ENCODE data around the gene PSMD11. TPM values are rescaled to one million over a fixed set of nuclear protein-coding genes. Genes with fewer than 3 reads are reported as not detected.

The PSMD11 gene
- total RNA-seq, 1 experiment from 2014 or later, result 119 TPM

DNA sequence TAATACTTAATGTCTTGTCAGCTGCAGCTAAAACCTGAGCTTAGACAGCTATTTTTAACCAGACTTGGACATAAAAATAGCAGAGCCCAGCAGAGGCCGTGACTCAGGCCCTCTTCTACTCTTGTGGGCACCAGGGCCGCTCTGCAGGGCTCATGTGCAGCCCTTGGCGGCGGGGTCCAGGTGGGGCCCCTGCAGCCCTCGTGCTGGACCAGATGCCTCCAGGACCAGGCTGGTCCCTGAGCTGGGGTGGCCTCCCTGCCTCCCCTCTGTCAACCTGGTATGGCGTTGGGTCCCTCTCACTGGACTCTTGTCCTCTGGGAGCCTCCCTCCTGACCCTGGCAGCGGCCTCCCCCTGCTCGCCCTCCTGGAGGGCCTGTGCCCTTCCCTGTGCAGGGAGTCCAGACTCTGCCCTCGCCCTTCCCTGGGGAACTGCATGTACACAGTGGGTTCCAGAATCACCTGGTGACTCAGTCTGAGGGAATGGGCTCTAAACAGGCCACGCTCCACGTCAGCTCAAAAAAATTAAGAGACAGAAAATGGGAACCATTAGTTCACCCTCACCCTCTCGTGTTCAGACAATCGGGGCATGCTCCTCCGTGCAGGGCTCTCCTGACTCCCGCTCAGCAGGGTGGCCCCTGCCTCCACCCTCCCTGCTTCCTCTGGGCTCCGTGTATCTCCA, 52.2 kb downstream of the PSMD11 start:
- in situ Hi-C loops (cut with HindIII; ENCODE audit: low pct_unique_long_range_greater_than_20kb, low sequenced_read_pairs), result no loop called here
- no peak for DNase-seq (ENCODE audit: low read depth, low spot score)

- in situ Hi-C loops (cut with HindIII; ENCODE audit: low pct_unique_long_range_greater_than_20kb, low sequenced_read_pairs), result no loop called here
- peak; percentile 62 for DNase-seq (ENCODE audit: low read depth, low spot score)
These were observed 53.3 kb downstream of the PSMD11 start for GRCh38 chr17:32497431-32498205.

GRCh38 chr17:32498391-32498790, 54.1 kb downstream of the PSMD11 start:
- in situ Hi-C loops (cut with HindIII; ENCODE audit: low pct_unique_long_range_greater_than_20kb, low sequenced_read_pairs), result no loop called here
- no peak for DNase-seq (ENCODE audit: low read depth, low spot score)

GRCh38 chr17:32502013-32502412, 57.7 kb downstream of the PSMD11 start:
- no peak for DNase-seq (ENCODE audit: low read depth, low spot score)
- in situ Hi-C loops (cut with HindIII; ENCODE audit: low pct_unique_long_range_greater_than_20kb, low sequenced_read_pairs), result no loop called here

GRCh38 chr17:32502710-32503109, 58.4 kb downstream of the PSMD11 start:
- DNase-seq (ENCODE audit: low read depth, low spot score), result no peak
- in situ Hi-C loops (cut with HindIII; ENCODE audit: low pct_unique_long_range_greater_than_20kb, low sequenced_read_pairs), result no loop called here

DNA sequence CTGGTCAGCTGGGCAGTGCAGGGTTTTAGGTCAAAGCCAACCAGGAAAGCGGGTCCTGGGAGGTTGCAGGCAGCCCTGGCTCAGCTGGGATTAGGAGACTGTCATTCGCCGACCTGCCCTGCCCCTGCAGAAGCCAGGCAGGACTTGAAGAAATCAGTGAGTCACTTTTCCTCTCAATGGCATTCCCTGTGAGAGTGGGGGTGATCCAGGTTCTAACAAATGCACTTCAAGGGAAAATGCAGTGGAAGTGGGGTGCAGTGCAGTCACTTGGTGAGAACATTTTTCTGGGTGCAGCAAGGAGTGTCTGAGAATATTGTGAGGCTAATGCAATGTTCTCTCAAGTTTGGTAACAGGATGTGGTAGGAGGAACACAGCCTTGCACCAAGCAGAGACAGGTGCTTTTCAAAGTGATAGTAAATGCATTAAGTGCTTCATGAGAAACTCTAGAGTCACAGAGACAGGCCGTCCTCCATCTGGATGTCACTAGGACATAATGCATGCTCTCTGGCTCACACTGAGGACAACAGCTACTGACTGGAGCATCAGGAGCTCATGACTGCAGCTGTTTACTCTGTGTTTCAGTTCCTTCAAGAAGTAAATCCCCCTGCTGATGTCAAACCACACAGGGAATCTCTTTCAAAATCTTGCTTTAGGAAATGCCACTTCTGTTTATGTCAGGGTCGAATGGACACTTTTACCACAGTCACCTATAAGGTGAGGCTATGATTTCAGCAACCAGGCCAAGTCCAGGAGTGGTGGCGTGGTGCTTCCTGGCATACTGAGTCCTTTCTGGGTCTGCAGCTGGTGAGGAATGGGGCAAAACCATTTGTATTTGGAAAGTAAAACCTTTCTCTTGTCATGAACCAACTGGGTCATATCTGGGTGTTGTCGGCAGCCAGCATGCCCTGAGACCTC, 59.2 kb downstream of the PSMD11 start:
- in situ Hi-C loops (cut with HindIII; ENCODE audit: low pct_unique_long_range_greater_than_20kb, low sequenced_read_pairs), result no loop called here

GRCh38 chr17:32504166-32504990, 60.1 kb downstream of the PSMD11 start:
- in situ Hi-C loops (cut with HindIII; ENCODE audit: low pct_unique_long_range_greater_than_20kb, low sequenced_read_pairs), result no loop called here
- DNase-seq (ENCODE audit: low read depth, low spot score), result no peak

More for the DNA sequence above, 59.2 kb downstream of the PSMD11 start:
- DNase-seq (ENCODE audit: low read depth, low spot score), result no peak

DNA sequence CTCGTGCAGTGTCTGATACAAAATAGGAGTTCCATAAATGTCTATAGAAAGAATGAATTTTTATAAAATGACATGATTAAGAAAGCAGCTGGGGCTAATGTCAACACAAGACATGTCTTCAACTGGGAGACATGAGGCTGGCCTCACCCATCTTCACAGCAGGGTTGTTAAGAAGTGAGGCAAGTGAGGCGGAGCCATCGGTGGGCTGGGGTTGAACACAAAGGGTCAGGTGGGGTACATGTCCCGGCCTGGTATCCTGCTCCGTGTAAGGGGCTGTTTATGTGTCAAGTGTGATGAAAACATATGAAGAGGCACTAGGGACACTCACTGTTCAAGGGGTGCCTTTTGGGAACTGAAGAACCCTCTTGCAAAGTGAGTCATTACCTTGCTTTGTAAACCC, 64.6 kb downstream of the PSMD11 start:
- in situ Hi-C loops (cut with HindIII; ENCODE audit: low pct_unique_long_range_greater_than_20kb, low sequenced_read_pairs), result no loop called here

GRCh38 chr17:32510466-32510865, 66.2 kb downstream of the PSMD11 start:
- in situ Hi-C loops (cut with HindIII; ENCODE audit: low pct_unique_long_range_greater_than_20kb, low sequenced_read_pairs), result no loop called here

More for the DNA sequence above, 64.6 kb downstream of the PSMD11 start:
- DNase-seq (ENCODE audit: low read depth, low spot score), result no peak

GRCh38 chr17:32512328-32512727, 68.0 kb downstream of the PSMD11 start:
- in situ Hi-C loops (cut with HindIII; ENCODE audit: low pct_unique_long_range_greater_than_20kb, low sequenced_read_pairs), result no loop called here
- no peak for DNase-seq (ENCODE audit: low read depth, low spot score)

More at GRCh38 chr17:32510466-32510865, 66.2 kb downstream of the PSMD11 start:
- DNase-seq (ENCODE audit: low read depth, low spot score), result no peak

GRCh38 chr17:32513579-32513978, 69.3 kb downstream of the PSMD11 start:
- in situ Hi-C loops (cut with HindIII; ENCODE audit: low pct_unique_long_range_greater_than_20kb, low sequenced_read_pairs), result no loop called here
- DNase-seq (ENCODE audit: low read depth, low spot score), result no peak

GRCh38 chr17:32514606-32515005, 70.3 kb downstream of the PSMD11 start:
- DNase-seq (ENCODE audit: low read depth, low spot score), result no peak
- in situ Hi-C loops (cut with HindIII; ENCODE audit: low pct_unique_long_range_greater_than_20kb, low sequenced_read_pairs), result no loop called here

DNA sequence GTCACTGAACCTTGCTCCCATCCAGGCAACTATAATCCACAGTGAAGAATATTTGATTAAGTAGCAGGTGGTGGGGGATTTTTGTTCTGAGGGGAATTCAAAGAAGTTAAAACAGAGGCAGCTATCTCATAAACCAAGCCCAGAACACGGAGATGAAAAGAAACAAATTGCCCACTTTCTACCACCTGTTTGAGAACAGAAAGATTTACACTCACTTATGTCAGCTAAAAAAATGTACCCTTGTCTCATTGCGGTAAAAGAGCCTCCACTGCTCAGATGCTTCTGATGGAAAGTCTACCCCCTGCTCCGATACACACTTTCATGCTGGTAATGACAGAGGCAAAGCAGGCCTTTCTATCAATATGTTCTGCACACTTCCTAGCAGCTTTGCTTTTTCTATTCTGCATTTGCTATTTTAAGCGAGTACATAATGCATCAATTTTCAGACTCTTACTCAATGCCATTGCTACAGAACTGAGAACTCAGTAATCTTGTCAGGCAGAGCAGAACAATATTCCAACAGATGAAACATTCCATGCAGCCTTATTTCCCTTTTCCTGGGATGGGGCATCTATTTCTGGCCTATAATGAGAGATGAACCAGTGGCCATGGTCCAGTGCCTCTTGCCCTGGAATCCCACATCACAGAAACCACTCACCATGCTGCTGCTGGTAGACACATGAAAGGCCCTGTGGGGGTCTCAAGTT, 71.5 kb downstream of the PSMD11 start:
- no peak for DNase-seq (ENCODE audit: low read depth, low spot score)
- in situ Hi-C loops (cut with HindIII; ENCODE audit: low pct_unique_long_range_greater_than_20kb, low sequenced_read_pairs), result no loop called here

DNA sequence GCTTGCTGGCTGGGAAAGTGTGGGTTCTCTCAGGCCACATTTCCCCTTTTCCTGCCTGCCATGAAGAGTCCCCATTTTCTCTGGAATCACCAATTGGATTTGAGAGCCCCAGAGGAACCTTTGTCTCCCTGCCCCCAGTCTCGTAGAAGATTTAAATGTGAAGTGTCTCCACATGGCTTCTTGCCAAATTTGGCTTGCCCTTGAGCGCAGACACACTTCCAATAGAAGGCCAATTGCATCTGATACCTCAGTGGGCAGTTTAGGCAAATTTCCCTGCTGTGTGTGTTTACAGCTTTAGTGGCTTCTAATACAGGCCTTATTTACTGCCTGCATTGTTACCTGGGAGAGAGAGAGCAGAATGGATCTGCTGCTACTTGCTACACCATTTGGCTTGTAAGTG, 72.1 kb downstream of the PSMD11 start:
- DNase-seq (ENCODE audit: low read depth, low spot score), result peak; percentile 53
- in situ Hi-C loops (cut with HindIII; ENCODE audit: low pct_unique_long_range_greater_than_20kb, low sequenced_read_pairs), result no loop called here

DNA sequence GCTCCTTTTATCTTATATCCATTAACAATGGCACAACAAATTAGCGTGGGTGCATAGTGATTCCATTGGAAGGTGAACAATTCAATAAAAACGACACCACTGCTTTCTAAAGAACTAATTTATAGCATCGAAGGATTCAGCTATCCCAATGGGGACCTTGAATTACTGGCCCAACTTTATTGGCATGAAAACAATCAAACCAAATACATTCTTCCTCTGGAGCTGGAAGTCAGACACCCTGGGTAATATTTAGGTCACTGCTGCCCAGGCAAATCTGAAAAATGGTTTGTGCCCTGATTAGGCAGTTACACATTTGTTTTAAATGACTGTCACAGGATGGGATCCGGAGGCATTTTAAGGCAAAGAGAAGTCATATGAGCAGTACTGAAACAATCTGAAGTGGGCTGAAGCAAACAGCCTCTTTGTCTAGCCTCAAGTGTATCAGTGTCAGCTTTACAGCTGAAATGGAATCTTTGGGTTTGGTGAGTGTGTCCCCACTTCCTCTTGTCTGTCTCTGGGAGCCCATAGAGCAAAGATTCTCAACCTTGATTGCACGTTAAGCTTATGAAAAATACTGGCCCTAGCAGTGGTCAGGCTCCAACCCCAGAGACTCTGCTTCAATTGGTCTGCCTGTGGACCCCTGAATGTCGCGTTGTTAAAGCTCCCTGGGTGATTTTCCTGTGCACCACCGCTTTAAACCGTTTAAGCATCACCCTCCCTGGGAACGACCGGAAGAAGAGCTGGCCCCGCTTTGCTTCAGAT, 72.8 kb downstream of the PSMD11 start:
- in situ Hi-C loops (cut with HindIII; ENCODE audit: low pct_unique_long_range_greater_than_20kb, low sequenced_read_pairs), result no loop called here
- peak; percentile 95 for DNase-seq (ENCODE audit: low read depth, low spot score)

DNA sequence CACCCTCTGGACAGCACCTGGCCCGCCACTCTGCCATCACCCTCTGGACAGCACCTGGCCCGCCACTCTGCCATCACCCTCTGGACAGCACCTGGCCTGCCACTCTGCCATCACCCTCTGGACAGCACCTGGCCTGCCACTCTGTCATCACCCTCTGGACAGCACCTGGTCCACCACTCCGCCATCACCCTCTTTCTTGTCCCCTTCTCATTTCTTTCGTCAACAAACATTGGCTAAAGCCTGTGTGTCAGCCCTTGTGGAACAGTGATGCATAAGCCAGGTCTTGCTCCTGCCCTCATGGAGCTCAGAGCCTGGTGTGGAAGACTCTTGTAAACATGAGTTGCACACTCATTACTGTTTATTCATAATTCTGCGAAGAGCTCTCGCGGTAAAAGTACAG, 73.7 kb downstream of the PSMD11 start:
- in situ Hi-C loops (cut with HindIII; ENCODE audit: low pct_unique_long_range_greater_than_20kb, low sequenced_read_pairs), result no loop called here
- DNase-seq (ENCODE audit: low read depth, low spot score), result no peak
